ENCODE data around the gene KRTAP12-3.

DNA sequence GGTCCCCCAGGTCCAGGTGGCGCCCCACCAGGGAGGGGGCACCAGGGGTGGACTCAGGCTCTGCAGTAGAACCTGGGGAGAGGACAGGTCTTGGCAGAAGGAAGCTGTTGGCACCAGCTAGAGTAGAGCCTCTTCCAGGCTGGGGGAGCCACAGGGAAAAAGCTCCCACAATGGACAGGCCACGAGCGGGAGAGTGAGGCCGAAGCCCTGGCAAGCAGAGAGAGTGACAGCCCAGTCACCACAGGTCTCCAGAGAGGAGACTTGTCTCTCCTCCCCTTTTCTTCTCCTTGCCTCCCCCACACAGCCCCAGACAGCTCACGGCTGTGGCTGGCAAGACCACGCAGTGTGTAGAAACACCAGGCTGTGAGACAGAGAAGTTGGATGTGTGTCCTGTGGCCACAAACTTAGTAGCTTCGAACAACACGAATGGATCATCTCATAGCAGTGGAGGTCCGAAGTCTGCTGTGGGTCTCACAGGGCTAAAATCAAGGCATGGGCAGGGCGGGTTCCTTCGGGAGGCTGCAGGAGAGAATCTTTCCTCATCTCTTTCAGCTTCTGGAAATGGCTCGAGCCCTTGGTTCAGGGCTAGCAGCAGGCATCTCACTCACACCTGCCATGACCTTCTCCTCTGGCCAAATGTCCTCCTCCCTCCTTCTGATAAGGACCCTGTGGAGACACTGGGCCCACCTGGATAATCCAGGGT is 6.6 kb upstream of the KRTAP12-3 start:
- no peak for TF ChIP-seq CTCF (conservative IDR thresholded peaks at IDR 0.05 in 1 of 2, IDR thresholded peaks at IDR 0.05 in 1 of 2; ENCODE audit: low read depth in 1 of 2, low read length in 2 of 2)
- no peak for TF ChIP-seq EZH2 (IDR thresholded peaks at IDR 0.05; ENCODE audit: low read length, missing control alignments)
